GM18867 (cell line): ENCODE results near the gene GADL1.

ENCODE experiments used
- ATAC-seq: cut with Tn5 transposase; IDR thresholded peaks from one replicate; pipeline ENCODE4 v1.9.1; 2021; ENCODE audit warnings: mild to moderate bottlenecking, moderate library complexity; ENCODE audit not compliant: unreplicated experiment

GADL1 gene

DNA sequence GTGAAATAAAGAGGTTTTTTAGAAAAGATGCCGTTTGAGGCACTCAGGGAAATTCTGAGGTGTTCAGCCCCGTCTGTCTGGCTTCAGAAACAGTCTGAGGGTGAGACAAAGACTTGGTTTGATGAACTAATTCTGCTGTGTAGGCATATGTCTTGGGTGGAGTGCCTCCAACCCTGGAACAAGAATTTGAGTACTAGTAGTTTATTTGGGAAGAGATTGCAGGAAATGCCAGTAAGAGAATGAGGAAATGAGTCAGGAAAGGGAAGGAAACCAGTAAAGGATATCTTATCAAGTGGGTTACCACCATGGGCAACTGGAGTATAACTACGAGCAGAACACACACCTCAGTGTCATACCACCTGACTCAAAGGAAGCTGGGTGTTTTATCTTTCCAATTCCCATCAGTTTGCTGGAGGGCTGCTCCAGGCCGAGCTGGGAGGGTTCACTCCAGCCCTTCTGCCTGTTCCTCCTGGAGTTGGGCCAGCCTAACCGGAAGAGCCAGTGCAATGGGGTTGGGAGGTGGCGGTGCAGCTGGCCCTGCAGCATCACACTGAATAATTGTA lies 212.7 kb downstream of the GADL1 start:
- no peak for ATAC-seq

DNA sequence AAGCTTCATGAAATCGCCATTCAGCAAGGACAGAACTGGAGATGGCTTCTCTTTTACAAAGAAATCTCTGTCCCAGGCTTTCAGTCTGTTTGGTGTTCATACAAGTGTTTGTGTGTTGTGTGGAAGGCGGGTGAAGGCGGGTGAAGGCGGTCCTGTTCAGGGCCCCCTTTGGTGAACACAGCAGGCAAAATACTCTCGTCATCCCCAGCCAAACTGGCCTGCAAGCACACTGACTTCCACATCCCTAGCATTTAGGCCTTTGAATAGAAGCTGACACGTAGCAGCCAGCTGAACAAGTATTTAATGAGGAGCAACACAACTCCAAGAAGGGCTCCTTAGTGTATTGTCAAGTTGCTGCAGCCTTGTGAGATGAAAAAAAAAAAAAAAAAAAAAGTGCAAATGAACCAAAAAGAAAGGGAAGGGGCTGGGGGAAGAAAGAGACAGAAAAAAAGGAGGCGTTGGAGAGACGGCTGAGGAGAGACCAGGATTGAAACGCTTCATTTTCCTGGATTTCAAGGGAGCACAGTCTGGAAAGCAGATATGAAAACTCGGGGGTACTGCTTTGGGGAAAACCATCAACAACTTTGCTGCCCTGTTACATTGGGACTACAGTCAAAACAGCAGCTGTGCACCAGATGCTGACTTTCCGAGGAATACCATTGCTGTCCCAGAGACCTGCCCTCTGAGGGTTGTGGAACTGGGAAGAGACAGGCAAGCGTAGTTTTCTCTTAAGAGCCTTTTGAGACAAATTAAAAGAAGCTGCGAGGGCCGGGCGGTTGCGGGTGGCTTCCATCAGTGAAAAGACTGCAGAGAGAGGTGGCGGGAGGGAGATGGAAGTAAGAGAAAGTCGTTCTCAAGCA lies 213.4 kb downstream of the GADL1 start:
- no peak for ATAC-seq

DNA sequence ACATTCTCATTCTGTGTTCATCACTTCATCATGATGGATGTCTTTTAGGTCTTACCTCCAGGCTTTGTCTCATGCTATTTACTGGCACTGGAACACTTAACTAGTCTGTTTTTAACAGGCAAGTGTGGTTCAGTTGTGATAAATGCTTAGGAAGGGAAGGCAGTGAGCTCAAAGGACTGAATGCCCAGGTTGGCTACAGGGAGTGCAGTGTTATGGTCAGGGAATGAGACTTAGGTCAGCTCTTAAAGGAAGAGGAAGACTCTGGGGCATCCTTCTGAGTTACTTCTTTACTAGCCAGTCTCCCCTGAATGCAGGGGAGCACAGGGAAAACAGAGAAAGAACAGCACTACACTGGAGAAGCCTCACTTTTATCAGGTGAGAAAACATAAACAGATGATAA lies 215.4 kb downstream of the GADL1 start:
- no peak for ATAC-seq

DNA sequence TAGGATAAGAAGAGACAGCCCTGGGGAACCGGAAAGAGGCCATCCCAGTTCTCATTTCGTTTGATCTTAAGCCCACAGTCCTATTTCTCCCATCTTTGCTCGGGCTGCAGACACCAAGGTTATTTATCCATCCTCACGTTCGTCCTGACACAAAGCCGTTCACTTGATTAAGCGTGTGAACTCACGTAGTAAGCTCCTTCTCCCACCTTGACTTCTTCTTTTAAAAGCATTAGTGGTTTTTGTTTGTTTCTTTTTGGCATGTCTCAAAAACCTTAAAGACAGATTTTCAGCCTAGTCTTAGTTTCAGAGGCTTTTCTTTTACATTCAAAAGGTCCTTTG lies 217.1 kb downstream of the GADL1 start:
- ATAC-seq: no peak

DNA sequence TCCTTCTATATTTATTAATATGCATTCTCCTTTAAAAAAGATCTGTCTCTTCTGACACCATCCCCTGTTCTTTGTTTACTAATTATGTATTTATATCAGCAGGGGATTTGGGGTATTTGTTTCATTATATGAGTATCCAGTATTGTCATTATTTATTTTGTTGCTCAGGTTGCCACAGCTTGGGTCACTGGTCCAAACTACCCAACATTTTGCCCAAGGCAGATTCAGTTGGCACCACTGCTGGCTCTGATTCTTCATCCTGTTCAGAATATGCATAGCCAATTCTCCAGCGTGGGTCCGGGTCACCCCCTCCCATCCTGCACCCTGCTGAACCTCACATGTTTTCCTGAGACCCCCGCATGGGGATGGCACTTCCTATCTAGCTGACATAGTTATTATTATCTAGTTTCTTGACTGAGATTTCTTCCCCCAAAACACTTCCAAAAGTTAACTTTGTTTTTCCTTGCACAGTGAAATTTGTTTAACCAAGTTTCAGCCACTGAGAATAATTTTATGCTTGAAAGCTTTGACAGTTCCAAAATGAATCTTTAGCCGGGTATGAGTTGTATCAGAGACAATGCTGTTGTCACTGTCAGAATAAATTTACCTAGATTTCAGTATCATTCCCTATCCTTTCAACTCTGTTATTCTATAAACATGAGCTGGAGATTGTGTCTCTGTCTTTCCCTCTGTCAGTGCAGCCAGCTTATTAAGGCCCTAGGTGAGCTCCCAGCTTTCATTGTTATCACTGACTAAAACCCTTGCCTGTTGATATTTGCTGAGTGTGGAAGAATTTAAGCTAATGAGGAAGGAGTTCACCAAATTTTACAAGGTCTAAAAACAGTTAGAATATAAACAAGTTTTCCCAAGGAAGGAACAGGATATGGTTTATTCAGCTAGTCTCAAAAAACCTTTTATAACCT lies 217.8 kb downstream of the GADL1 start:
- ATAC-seq: no peak
